Glomerular visceral epithelial cell (primary cell): ENCODE measurements around the gene MAP3K7.

Experiments
- DNase-seq: peaks from one replicate; pipeline ENCODE4 v3.0.0-alpha.2; 2016; ENCODE audit errors: extremely low spot score

The MAP3K7 gene

DNA sequence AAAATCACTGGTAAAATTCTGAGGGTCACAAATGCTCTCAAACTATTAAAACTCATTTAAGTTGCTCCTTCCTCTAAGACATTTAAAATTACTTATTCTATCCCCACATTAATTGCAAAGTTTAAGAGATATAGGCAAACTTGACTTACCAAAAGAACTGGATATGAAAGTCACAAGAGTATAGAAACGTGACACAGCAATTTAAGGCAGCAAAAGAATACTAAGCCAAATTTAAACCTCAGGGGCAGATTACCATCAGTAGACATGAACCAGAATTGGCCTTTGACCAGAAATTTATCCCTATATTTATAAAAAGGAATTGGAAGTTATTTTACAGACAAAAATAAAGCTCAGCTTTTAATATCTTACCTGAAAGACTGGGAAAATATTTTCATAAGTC, 56.0 kb downstream of the MAP3K7 start:
- DNase-seq: no peak

DNA sequence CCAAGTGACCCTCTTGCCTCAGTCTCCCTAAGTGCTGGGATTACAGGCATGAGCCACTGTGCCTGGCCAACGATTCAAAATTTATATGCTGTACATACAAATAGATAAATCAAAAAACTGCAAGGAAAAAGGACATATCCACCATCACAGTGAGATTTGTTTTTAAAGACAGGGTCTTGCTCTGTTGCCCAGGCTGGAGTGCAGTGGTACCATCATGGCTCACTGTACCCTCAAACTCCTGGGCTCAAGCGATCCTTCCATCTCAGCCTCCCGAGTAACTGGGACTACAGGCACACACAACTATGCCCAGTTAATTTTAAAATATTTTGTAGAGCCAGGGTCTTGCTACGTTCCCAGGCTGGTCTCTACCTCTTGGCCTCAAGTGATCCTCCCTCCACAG, 61.5 kb downstream of the MAP3K7 start:
- no peak for DNase-seq

GRCh38 chr6:90523779-90524310, 63.0 kb downstream of the MAP3K7 start:
- no peak for DNase-seq

DNA sequence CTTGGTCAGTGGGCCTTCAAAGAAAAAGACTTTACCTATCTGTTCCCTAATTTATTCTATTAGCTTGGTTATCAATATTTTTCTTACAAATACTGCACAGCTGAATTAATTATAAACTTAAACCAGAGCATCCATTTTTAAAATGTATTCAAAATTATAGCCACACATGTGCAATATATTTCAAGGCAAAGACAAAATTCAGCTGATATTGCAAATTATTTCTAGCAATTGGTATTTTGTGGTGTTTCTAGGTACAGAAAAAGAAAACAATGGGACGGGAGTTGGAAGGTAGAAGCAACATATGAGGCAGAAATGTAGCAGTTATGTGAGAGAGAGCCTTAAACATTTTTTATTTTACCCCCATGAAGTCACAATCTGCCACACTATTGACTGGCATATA, 64.9 kb downstream of the MAP3K7 start:
- DNase-seq: no peak

GRCh38 chr6:90516074-90516660, 70.7 kb downstream of the MAP3K7 start:
- DNase-seq: no peak

- no peak for DNase-seq
Measured at GRCh38 chr6:90514496-90514895, 72.4 kb downstream of the MAP3K7 start.

DNA sequence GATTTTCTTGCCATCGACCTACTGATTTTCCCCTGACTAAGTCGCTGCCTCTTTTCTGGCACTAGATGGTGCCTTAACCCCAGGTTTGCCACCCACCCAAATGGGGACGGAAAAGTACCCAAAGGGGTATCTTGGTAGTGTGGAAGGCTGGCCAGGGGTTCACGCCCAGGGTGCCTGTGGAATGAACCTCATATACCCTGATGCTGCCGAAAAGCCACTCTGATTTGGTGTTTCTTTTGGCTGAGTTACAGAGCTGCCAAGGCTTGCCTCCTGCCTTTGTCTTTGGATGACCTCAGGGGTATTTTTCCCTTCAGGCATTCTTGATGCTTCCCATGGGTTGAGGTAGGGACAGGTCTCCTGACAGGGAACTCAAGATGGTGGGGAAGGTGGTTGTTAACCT, 78.1 kb downstream of the MAP3K7 start:
- no peak for DNase-seq

DNA sequence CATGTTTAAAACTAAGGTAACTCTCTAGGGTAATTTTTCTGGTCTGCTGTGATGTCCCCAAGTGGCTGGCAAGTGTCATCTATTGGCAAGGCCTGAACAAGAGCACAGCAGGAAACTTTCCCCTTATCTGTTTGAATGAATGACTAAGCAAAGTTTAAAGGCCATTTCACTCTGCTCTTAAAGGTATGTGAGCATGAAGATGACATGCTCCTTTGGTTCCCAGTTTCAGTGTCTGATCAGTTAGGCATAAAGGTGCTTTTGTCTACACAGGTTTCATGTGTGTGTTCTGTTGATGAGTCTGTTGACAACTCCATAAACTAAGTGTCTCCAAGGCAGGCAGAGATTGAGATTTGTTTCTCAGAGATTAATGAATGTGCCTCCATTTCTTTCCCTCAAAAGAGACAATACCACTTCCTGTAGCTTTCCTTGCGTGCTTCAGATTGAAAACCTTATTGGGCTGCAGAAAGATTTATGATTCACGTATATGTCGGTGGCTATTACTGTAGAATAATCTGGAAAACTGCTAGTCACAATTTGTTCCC, 83.9 kb downstream of the MAP3K7 start:
- no peak for DNase-seq

DNA sequence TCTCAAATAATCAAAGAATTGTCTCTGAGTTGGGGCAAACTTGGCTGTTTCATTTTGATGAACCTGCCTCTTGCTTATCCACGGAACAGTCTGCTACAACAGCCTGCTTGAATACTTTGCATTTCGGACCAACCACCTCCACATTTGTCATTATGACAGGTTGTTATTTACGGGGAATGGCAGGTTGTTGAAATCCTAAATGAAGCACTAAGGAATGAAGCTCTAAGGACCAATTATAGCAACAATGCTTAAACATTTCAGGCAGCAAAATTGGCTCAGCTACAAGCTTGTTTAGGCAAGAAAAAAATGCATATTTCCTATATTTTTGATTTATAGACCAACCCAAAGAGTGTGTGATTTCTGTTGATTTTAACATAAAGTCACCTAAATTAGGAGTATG, 84.5 kb downstream of the MAP3K7 start:
- no peak for DNase-seq

GRCh38 chr6:90500458-90500857, 86.4 kb downstream of the MAP3K7 start:
- DNase-seq: no peak

DNA sequence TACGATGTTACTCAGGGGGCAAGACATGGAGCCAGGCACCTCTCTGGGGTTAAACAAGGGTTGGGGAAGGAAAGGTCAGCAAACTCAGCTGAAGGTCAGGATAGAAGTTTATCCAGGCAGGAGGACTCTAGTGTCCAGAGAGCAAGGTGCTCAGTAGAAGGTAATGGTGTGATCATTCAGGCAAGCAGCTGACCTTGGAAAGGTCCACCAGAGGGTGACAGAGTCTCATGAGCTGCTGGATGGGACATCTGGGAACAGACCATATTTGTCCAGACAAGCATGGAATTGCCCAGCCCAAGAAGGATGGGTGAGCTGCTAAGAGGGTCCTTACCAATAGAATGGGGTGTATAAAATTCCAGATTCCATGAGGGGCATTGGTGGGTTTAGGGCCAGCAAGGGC, 89.5 kb downstream of the MAP3K7 start:
- DNase-seq: no peak

DNA sequence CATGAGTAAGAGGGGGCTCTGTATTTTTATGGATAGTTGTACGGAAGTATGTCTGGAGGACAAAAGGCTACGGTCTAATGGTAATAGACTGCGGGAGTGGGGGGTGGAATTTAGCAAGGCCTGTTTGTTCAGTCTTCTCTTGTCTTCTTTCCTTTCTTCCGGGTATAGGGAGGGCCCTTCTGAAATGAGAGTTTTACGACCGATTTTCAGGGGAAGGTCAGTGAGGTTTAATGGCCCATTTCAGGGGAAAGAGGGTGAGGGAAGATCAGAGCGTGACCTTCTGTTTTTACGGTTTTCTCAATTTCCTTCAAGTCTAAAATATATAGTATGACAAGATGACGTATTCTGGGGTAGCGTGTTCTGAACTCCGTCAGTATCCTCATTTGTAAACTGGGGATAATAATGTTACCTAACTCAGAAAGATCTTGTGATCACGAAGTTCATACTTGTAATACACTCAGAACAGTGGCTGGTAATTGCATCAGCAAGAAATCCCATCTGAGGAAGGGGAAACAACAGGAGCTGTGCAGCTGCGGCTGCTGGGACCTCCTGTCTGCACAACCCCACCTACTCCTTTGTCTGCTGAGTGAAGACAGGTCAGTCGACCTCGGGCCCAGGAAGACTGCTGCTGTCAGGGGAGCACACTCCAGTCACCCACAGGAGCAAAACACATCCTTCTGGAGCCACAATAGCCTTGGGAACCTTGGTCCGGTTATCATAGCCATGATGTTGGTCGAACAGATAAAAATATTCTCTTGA, 90.4 kb downstream of the MAP3K7 start:
- no peak for DNase-seq

GRCh38 chr6:90495216-90495817, 91.6 kb downstream of the MAP3K7 start:
- DNase-seq: no peak

GRCh38 chr6:90494067-90494780, 92.6 kb downstream of the MAP3K7 start:
- DNase-seq: no peak

GRCh38 chr6:90493332-90493731, 93.5 kb downstream of the MAP3K7 start:
- DNase-seq: peak; percentile 24

- no peak for DNase-seq
Measured at GRCh38 chr6:90492798-90493197, 94.1 kb downstream of the MAP3K7 start.

DNA sequence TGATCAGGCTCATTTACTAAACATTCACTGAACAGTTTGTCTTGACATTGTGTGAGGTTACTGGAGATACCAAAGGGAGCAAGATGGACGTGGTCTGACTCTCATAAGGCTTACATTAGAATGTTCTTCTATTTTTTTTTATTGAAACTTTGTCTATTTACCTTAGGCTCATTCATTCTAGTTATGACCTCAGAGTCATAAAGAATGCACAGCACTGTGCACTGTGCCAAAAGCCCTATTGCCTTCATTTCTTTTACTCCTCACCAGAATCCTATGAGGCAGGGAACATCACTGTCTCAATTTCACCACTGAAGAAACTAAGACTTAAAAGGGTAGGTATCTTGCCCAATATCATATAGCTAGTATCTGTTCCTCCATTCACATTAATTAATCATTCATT, 94.5 kb downstream of the MAP3K7 start:
- no peak for DNase-seq

GRCh38 chr6:90490030-90490716, 96.7 kb downstream of the MAP3K7 start:
- DNase-seq: no peak

GRCh38 chr6:90488816-90489215, 98.1 kb downstream of the MAP3K7 start:
- no peak for DNase-seq

DNA sequence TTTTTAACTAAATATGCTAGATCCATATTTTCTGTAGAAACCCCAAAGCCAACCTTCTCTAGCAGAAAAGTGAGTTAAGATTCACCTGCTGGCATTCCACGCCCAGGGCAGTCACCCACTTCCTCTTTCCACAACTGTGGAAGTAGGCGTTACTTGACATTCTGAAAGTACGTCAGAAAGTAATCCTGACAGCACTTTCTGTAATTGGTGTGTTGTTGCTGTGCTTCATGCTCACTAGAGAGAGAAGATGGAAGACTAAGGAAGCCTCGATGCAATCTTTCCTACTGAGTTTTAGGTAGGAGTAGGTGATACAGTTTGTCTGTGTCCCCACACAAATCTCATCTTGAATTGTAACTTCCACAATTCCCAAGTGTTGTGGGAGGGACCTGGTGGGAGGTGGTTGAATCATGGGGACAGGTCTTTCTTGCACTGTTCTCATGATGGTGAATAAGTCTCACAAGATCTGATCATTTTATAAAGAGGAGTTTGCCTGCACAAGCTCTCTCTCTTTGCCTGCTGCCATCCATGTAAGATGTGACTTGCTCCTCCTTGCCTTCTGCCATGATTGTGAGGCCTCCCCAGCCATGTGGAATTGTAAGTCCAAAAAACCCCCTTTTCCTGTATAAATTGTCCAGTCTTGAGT, 101.1 kb downstream of the MAP3K7 start:
- DNase-seq: no peak

DNA sequence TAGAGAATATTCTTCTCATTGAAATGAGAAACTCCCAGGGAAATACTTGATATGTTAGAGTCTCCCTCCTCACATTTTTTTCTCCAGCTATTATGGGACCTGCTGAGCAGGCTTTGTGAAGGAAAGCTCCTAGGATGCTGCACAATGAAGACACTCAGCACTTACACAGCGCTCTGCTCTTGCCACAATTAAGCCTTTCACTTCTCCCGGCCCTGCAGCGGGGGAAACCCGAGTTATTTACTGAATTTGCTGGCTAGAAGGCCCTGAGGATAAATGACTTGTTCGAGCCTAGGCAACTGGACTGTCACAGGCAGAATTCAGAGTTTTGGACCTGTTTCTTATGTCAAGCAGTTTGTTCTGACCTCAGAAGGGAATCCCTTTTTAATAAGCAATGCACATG, 102.0 kb downstream of the MAP3K7 start:
- DNase-seq: no peak
